Endothelial cell (in vitro differentiated cells): Measurements from ENCODE around the gene CDK5. TPM values are rescaled to one million over a fixed set of nuclear protein-coding genes. Genes with fewer than 3 reads are reported as not detected.
A peak's percentile ranks its signal among the peaks of the same experiment; 100 is the strongest.

Experiments used
- DNase-seq: peaks from one replicate; pipeline ENCODE4 v3.0.0; 2021; ENCODE audit warnings: low spot score
- H3K27ac Mint-ChIP-seq: one replicate; pipeline ENCODE4 v1.8.0; 2021; ENCODE audit warnings: mixed read lengths, inconsistent platforms; ENCODE audit not compliant: unreplicated experiment
- H3K27me3 Mint-ChIP-seq: one replicate; pipeline ENCODE4 v1.8.0; 2021; ENCODE audit warnings: mild to moderate bottlenecking, moderate library complexity, mixed read lengths, inconsistent platforms; ENCODE audit not compliant: unreplicated experiment
- H3K36me3 Mint-ChIP-seq: one replicate; pipeline ENCODE4 v1.8.0; 2021; ENCODE audit warnings: mild to moderate bottlenecking, low read depth, mixed read lengths, inconsistent platforms; ENCODE audit not compliant: unreplicated experiment
- H3K4me1 Mint-ChIP-seq: one replicate; pipeline ENCODE4 v1.8.0; 2021; ENCODE audit warnings: mild to moderate bottlenecking, mixed read lengths, inconsistent platforms; ENCODE audit not compliant: unreplicated experiment
- H3K4me3 Mint-ChIP-seq: one replicate; pipeline ENCODE4 v1.8.0; 2021; ENCODE audit warnings: mild to moderate bottlenecking, mixed read lengths, inconsistent platforms; ENCODE audit not compliant: unreplicated experiment
- H3K9me3 Mint-ChIP-seq: one replicate; pipeline ENCODE4 v1.8.0; 2021; ENCODE audit warnings: mixed read lengths, inconsistent platforms; ENCODE audit not compliant: unreplicated experiment
- CTCF ChIP-seq: fragments of 200-600 bp; sonication (generic); IDR thresholded peaks from one replicate; pipeline ENCODE4 v1.5.0; 2021; ENCODE audit warnings: antibody characterized with exemption; ENCODE audit not compliant: unreplicated experiment
- total RNA-seq: library from RNA; stranded (reverse); fragmentation: NEBNext Ultra II Directional; extraction: Animal tissue kit (Norgen Biotek cat#: 25700); gene quantifications from one replicate; pipeline ENCODE4 v1.2.1, GENCODE V29; 2021; ENCODE audit not compliant: unreplicated experiment

The CDK5 gene
- total RNA-seq, 1 donor from 2014 or later, result 26.7 TPM

DNA sequence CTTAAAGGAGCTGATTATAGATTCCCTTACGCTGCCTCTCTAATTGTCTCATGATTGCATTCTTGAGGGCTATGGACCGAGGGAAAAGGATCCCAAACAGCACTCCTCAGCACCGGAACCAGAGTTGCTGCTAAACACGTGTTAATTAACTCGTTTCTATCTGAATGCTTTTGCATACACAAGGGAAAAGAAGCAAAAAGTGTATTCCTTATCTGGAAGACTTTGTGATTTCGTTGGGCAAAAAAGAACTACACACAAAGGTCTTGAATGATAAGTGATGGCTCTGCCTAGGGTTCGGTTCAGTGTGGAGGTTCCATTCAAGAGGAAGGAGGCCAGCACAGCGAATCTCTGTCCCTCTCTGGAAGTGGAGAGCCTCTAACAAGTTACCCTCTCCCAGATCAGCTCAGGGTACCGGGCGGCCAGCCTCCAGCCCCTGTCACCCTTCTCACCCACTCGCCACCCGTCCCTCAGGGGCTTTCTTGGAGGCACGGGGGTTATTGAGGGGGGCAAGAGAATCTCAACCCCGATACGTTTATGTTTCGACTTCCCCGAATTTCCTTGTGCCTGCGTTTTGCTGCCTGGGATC lies 1.2 kb upstream of the CDK5 start:
- H3K4me1 Mint-ChIP-seq, result peaks cover 35% of the 10 kb centered on the region
- peak overlapping the region; percentile 96 for H3K4me3 Mint-ChIP-seq
- H3K36me3 Mint-ChIP-seq, result peaks cover 4% of the 10 kb centered on the region
- DNase-seq, result no peak
- H3K27me3 Mint-ChIP-seq, result peaks cover 18% of the 10 kb centered on the region
- H3K9me3 Mint-ChIP-seq, result no peaks in the 10 kb centered on the region
- peak overlapping the region; percentile 89 for H3K27ac Mint-ChIP-seq
- TF ChIP-seq CTCF, result no peak

DNA sequence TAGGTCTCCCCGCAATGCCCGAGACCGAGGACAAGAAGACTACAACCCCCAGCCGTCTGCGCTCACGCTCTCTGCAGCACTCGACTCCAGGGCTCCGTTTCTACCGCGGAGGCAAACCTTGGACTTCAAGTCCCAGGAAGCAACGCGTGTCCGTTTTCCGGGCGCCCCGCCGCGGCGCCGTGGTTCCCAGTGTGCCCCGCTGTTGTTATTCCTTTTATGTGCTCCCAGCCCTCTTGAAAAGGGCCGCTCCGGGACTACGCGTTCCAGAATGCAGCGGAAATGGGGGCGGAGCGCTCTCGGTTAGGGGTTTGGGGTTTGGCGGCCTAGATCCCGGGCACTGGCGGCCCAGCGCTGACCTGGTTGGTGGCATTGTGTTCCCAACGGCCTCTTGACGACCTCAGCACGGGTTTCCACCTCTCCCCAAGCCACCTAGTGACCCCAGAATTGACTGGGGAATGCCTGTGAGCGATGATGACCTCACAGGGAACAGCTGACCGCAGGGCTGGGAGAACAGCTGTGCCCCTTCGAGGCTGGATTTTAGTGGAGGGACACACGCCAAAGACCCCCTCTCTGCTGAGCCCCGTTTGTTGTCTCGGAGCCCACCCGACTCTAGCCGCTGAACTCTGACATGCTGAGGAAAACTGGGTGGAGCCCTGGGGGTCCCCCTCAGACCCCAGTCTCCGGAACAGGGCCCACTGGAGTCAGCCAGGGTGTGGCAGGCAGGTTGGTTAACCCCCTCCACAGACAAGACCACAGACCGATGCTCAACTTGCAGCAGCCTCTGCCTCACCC lies 488 bp upstream of the CDK5 start:
- H3K27me3 Mint-ChIP-seq, result peaks cover 18% of the 10 kb centered on the region
- H3K4me3 Mint-ChIP-seq, result peak overlapping the region; percentile 96
- DNase-seq, result peak; percentile 94
- peak overlapping the region; percentile 89 for H3K27ac Mint-ChIP-seq
- no peak for TF ChIP-seq CTCF
- H3K9me3 Mint-ChIP-seq, result no peaks in the 10 kb centered on the region
- H3K36me3 Mint-ChIP-seq, result peaks cover 4% of the 10 kb centered on the region
- H3K4me1 Mint-ChIP-seq, result peaks cover 35% of the 10 kb centered on the region

- Mint-ChIP-seq H3K27me3 (peaks cover 23% of the 10 kb centered on the region), H3K36me3 (peaks cover 11% of the 10 kb centered on the region), H3K27ac (peak overlapping the region; percentile 88), H3K9me3 (no peaks in the 10 kb centered on the region), H3K4me3 (peak overlapping the region; percentile 96), H3K4me1 (peaks cover 41% of the 10 kb centered on the region)
- DNase-seq, result no peak
- no peak for TF ChIP-seq CTCF
Measured at GRCh38 chr7:151056666-151057505, 811 bp downstream of the CDK5 start.

- Mint-ChIP-seq H3K27ac (no peak overlapping the region), H3K4me1 (peaks cover 35% of the 10 kb centered on the region), H3K27me3 (peaks cover 18% of the 10 kb centered on the region), H3K9me3 (no peaks in the 10 kb centered on the region), H3K36me3 (peaks cover 11% of the 10 kb centered on the region), H3K4me3 (peak overlapping the region; percentile 96)
- TF ChIP-seq CTCF, result no peak
- DNase-seq, result no peak
Measured at GRCh38 chr7:151056283-151056665, 1.4 kb downstream of the CDK5 start.
